Measurements from ENCODE around the gene DENND5B. TPM values are rescaled to one million over a fixed set of nuclear protein-coding genes. Genes with fewer than 3 reads are reported as not detected.

DENND5B gene
- total RNA-seq, 1 experiment from 2014 or later, result 13.8 TPM

DNA sequence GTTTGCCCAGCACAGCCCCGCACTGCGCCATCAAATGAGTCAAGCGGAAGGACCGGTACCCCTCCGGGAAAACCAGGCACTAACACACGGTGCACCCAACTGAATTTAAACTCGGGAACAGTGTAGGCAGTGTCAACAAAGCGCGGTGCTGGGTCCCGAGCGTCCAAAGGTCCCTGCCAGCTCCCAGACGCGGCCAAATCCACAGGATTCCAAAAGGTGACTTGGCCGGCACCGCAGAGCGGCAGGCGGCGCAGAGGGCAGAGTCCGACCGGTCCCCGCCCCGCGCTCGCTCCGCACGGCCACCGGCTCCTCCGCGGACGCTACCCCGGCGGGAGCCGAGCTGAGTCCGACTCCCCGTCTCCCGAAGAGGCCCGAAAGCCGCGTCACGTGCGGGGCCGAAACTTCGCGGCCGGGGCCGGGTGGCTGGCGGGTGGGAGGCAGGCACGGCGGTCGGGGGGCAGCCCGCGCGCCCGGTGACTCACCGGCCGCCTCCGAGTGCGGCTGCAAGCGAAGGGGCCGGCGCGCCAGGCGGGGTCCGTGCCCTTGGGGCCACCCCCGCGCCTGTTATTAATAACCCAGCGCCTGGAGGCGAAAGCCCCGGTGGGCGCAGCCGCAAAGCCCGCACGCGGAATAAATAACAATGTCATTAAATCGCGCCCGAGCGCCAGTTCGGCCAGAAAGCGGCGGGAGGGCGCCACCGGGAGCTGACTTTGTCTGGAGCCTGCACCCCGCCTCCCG, 863 bp downstream of the DENND5B start (continued):
- no peak for TF ChIP-seq CREM (CRISPR knock-in tag; IDR thresholded peaks at IDR 0.05)
- TF ChIP-seq NR2C2 (CRISPR knock-in tag; IDR thresholded peaks at IDR 0.05), result no peak
- TF ChIP-seq, protein P1, sequence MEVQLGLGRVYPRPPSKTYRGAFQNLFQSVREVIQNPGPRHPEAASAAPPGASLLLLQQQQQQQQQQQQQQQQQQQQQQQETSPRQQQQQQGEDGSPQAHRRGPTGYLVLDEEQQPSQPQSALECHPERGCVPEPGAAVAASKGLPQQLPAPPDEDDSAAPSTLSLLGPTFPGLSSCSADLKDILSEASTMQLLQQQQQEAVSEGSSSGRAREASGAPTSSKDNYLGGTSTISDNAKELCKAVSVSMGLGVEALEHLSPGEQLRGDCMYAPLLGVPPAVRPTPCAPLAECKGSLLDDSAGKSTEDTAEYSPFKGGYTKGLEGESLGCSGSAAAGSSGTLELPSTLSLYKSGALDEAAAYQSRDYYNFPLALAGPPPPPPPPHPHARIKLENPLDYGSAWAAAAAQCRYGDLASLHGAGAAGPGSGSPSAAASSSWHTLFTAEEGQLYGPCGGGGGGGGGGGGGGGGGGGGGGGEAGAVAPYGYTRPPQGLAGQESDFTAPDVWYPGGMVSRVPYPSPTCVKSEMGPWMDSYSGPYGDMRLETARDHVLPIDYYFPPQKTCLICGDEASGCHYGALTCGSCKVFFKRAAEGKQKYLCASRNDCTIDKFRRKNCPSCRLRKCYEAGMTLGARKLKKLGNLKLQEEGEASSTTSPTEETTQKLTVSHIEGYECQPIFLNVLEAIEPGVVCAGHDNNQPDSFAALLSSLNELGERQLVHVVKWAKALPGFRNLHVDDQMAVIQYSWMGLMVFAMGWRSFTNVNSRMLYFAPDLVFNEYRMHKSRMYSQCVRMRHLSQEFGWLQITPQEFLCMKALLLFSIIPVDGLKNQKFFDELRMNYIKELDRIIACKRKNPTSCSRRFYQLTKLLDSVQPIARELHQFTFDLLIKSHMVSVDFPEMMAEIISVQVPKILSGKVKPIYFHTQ (CRISPR knock-in tag; IDR thresholded peaks at IDR 0.05), result no peak
- no peak for TF ChIP-seq NFATC4 (CRISPR knock-in tag; IDR thresholded peaks at IDR 0.05)
- no peak for TF ChIP-seq RELA (CRISPR knock-in tag; IDR thresholded peaks at IDR 0.05; ENCODE audit: borderline replicate concordance)
- TF ChIP-seq ELF4 (CRISPR knock-in tag; IDR thresholded peaks at IDR 0.05; ENCODE audit: low read depth), result no peak
- no peak for TF ChIP-seq JAZF1 (CRISPR knock-in tag; IDR thresholded peaks at IDR 0.05)
- TF ChIP-seq FOXP1 (CRISPR knock-in tag; IDR thresholded peaks at IDR 0.05; ENCODE audit: borderline replicate concordance), result no peak
- TF ChIP-seq, protein P2, sequence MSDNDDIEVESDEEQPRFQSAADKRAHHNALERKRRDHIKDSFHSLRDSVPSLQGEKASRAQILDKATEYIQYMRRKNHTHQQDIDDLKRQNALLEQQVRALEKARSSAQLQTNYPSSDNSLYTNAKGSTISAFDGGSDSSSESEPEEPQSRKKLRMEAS (CRISPR knock-in tag; IDR thresholded peaks at IDR 0.05), result no peak
- TF ChIP-seq EMX1 (CRISPR knock-in tag; IDR thresholded peaks at IDR 0.05), result no peak
- no peak for TF ChIP-seq GRHL2 (CRISPR knock-in tag; IDR thresholded peaks at IDR 0.05; ENCODE audit: insufficient replicate concordance, severe bottlenecking)
- TF ChIP-seq ESRRA (CRISPR knock-in tag; IDR thresholded peaks at IDR 0.05; ENCODE audit: borderline replicate concordance), result no peak
- TF ChIP-seq, protein P3, sequence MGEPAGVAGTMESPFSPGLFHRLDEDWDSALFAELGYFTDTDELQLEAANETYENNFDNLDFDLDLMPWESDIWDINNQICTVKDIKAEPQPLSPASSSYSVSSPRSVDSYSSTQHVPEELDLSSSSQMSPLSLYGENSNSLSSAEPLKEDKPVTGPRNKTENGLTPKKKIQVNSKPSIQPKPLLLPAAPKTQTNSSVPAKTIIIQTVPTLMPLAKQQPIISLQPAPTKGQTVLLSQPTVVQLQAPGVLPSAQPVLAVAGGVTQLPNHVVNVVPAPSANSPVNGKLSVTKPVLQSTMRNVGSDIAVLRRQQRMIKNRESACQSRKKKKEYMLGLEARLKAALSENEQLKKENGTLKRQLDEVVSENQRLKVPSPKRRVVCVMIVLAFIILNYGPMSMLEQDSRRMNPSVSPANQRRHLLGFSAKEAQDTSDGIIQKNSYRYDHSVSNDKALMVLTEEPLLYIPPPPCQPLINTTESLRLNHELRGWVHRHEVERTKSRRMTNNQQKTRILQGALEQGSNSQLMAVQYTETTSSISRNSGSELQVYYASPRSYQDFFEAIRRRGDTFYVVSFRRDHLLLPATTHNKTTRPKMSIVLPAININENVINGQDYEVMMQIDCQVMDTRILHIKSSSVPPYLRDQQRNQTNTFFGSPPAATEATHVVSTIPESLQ (CRISPR knock-in tag; IDR thresholded peaks at IDR 0.05), result no peak
- TF ChIP-seq TP53 (CRISPR knock-in tag; IDR thresholded peaks at IDR 0.05), result no peak
- TF ChIP-seq, protein P4, sequence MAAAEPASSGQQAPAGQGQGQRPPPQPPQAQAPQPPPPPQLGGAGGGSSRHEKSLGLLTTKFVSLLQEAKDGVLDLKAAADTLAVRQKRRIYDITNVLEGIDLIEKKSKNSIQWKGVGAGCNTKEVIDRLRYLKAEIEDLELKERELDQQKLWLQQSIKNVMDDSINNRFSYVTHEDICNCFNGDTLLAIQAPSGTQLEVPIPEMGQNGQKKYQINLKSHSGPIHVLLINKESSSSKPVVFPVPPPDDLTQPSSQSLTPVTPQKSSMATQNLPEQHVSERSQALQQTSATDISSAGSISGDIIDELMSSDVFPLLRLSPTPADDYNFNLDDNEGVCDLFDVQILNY (CRISPR knock-in tag; IDR thresholded peaks at IDR 0.05), result no peak; the same call in 1 of the 2 replicates
- no peak for TF ChIP-seq HMGA2 (CRISPR knock-in tag; IDR thresholded peaks at IDR 0.05)
- TF ChIP-seq ZNF138 (CRISPR knock-in tag; conservative IDR thresholded peaks at IDR 0.05), result no peak
- TF ChIP-seq, protein P5, sequence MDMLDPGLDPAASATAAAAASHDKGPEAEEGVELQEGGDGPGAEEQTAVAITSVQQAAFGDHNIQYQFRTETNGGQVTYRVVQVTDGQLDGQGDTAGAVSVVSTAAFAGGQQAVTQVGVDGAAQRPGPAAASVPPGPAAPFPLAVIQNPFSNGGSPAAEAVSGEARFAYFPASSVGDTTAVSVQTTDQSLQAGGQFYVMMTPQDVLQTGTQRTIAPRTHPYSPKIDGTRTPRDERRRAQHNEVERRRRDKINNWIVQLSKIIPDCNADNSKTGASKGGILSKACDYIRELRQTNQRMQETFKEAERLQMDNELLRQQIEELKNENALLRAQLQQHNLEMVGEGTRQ (CRISPR knock-in tag; IDR thresholded peaks at IDR 0.05), result peak; percentile 80
- no peak for TF ChIP-seq GTF2I (CRISPR knock-in tag; conservative IDR thresholded peaks at IDR 0.05)
- TF ChIP-seq, protein P6, sequence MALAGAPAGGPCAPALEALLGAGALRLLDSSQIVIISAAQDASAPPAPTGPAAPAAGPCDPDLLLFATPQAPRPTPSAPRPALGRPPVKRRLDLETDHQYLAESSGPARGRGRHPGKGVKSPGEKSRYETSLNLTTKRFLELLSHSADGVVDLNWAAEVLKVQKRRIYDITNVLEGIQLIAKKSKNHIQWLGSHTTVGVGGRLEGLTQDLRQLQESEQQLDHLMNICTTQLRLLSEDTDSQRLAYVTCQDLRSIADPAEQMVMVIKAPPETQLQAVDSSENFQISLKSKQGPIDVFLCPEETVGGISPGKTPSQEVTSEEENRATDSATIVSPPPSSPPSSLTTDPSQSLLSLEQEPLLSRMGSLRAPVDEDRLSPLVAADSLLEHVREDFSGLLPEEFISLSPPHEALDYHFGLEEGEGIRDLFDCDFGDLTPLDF (CRISPR knock-in tag; IDR thresholded peaks at IDR 0.05), result no peak
- TF ChIP-seq, protein P7, sequence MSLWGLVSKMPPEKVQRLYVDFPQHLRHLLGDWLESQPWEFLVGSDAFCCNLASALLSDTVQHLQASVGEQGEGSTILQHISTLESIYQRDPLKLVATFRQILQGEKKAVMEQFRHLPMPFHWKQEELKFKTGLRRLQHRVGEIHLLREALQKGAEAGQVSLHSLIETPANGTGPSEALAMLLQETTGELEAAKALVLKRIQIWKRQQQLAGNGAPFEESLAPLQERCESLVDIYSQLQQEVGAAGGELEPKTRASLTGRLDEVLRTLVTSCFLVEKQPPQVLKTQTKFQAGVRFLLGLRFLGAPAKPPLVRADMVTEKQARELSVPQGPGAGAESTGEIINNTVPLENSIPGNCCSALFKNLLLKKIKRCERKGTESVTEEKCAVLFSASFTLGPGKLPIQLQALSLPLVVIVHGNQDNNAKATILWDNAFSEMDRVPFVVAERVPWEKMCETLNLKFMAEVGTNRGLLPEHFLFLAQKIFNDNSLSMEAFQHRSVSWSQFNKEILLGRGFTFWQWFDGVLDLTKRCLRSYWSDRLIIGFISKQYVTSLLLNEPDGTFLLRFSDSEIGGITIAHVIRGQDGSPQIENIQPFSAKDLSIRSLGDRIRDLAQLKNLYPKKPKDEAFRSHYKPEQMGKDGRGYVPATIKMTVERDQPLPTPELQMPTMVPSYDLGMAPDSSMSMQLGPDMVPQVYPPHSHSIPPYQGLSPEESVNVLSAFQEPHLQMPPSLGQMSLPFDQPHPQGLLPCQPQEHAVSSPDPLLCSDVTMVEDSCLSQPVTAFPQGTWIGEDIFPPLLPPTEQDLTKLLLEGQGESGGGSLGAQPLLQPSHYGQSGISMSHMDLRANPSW (CRISPR knock-in tag; conservative IDR thresholded peaks at IDR 0.05; ENCODE audit: low read depth), result no peak
- 0 out of 2 replicates have a peak, but pooled peaks have one; percentile 13 for TF ChIP-seq GABPB1 (CRISPR knock-in tag; IDR thresholded peaks at IDR 0.05)
- TF ChIP-seq SMAD3 (CRISPR knock-in tag; IDR thresholded peaks at IDR 0.05; ENCODE audit: borderline replicate concordance), result 0 out of 2 replicates have a peak, but pooled peaks have one; percentile 36
- TF ChIP-seq, protein P8, sequence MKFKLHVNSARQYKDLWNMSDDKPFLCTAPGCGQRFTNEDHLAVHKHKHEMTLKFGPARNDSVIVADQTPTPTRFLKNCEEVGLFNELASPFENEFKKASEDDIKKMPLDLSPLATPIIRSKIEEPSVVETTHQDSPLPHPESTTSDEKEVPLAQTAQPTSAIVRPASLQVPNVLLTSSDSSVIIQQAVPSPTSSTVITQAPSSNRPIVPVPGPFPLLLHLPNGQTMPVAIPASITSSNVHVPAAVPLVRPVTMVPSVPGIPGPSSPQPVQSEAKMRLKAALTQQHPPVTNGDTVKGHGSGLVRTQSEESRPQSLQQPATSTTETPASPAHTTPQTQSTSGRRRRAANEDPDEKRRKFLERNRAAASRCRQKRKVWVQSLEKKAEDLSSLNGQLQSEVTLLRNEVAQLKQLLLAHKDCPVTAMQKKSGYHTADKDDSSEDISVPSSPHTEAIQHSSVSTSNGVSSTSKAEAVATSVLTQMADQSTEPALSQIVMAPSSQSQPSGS (CRISPR knock-in tag; IDR thresholded peaks at IDR 0.05; ENCODE audit: borderline replicate concordance, low read depth), result no peak
- no peak for TF ChIP-seq TCF7 (CRISPR knock-in tag; IDR thresholded peaks at IDR 0.05; ENCODE audit: low read depth)
- TF ChIP-seq CREB1 (CRISPR knock-in tag; IDR thresholded peaks at IDR 0.05), result no peak
